HG03575 (cell line): ENCODE measurements around the gene MPPED1.

Experiments
- ATAC-seq: cut with Tn5 transposase; IDR thresholded peaks from one replicate; pipeline ENCODE4 v1.9.1; 2021; ENCODE audit not compliant: unreplicated experiment, insufficient number of reproducible peaks, low FRiP score; ENCODE audit errors: extremely low read depth

The MPPED1 gene

DNA sequence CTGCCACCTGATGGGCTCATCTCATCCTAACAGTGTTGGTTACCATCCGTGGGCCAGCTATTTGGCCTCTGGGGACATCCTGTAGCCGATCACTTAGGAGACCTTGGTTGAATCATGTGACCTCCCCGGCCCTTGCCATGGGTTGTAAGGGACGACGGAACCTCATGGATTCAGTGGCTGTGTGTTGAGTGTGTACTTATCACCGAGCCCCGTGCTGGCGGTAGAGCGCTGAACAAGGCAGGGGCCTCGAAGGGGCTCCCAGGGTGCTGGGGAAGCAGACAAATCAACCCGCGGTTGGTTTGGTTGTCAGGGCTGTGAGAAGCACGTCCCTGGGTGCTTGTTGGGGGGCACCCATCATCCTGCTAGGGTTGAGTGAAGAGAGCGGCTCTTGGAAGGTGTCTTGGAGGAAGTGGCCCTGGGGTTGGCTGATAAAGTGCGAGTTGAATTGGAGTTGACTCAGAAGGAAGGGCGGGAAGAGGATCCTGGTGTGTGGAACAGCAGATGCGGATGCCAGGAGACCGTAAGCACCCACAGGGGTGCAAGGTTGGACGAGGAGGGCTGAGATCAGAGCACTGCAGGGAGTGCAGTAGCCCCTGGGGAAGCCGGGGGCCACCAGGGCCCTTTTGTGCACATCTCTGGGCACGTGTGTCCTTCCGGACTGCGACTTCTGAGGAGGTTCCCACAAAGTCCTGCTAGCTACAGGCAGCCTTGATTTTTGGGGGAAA, 53.6 kb downstream of the MPPED1 start:
- ATAC-seq, result no peak

DNA sequence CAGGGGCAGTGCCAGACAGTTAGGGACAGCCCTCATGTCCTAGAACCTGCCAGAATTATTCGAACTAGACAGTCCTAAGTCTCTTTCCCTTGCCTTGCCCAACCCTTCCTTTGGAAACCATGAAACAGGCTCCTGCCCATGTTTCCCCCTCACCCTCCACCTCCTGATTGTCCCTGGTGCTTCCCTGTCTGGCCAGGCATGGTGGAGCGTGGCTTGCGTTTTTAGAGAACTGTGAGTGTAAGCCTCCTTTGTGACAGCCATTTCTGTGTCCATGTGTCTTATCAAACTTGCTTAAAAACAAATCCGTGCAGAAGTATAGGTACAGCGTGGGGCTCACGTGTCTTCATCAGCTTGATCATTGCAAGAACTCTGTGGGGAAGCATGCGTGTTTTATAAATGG, 54.9 kb downstream of the MPPED1 start:
- ATAC-seq, result no peak

DNA sequence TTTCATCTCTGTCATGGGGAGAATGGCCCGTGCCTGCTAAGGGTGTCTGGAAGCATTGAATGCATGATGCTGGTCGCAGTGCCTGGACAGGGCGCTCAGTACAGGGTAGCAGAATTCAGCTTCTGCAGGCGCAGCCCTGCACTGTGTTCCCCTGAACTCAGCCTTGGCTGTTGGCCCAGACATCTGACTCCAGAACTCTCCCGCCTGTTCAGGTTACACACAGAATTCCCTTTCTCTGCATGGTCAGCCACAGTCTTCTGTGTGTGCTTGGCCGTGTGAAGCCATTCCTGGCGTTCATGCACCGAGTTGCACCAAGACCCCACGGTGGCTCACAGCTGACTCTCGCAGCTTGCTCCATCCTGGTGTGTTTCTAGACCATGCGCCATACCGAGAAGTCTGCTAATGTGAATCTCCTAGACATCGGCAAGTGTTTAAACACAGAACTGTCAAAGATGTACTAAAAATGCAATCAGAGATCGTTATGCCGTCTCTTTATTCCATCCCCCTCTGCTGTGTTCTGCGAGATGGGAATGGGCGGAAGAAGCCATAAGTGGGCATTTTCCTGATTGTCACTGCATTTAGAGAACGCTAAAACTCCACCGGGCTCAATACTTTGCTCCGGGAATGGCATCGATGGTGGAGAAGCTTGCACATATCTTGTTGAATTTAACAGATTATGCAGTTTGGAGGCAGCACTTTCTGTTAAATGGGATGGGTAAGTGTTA, 55.6 kb downstream of the MPPED1 start:
- no peak for ATAC-seq

DNA sequence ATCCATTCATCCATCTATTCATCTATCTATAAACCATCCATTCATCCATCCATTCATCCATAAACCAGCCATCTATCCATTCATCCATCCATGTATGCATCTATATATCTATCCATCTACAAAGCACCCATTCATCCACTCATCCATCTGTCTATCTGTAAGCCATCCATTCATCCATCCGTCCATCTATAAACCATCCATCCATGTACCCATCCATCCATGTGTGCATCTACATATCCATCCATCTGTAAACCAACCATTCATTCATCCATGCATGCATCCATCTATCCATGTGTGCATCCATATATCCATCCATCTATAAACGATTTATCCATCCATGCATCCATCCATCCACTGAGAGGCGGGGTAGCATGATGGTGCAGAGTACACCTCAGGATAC, 58.4 kb downstream of the MPPED1 start:
- no peak for ATAC-seq

DNA sequence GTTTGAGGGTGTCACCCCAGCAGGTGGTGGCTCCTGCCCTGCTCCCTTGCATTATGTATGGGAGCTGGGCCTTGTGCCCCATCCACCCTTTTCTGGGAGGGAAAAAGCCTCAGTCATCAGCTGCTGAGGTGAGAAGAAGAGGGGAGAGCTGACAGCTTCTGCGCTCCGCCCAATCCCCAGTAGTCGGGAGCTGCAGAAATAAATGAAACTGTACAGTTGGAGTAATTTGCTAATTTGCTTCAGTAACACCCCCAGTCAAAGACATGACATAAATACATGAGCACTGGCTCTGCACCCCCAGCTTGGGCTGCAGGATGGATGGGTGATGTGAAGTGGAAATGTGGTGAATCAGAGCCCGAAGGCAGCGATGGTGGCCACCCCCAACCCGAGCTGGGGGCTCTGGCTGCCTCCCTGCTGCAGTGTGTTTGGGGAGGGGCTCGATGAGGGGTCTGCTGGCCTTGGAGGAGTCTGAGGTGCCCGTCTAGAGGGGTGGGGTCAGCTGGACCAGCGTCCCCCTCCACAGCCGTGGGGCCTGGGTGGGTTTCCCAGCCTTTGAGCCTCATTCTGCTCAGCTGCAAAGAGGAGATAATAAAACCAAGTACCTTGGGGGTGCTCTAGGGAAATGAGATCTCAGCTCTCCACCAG, 59.2 kb downstream of the MPPED1 start:
- ATAC-seq, result no peak

DNA sequence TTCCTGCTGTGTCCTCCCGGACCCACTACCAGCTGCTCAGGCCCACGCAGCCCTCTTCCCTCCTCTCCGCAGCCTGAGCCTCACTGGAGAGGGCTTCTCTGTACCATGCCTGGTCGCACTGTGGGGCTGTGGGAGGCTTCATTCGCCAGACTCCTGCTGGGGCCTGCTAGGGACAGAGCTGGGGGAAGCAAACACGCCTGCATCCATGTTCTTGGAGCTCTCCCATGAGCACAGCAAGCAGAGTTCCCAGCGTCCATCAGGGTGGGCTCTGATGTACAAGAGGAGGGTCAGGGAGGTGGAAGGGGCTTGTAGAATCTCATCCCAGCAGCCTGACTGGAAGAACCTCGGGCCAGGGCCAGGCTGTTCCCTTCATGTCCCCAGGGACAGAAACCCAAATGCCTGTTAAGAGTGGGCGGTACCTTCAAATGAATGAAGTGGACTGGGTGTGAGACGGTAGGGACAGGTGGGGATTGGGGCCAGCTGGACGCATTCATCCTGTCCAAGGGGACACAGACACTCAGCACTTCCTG, 59.9 kb downstream of the MPPED1 start:
- no peak for ATAC-seq

DNA sequence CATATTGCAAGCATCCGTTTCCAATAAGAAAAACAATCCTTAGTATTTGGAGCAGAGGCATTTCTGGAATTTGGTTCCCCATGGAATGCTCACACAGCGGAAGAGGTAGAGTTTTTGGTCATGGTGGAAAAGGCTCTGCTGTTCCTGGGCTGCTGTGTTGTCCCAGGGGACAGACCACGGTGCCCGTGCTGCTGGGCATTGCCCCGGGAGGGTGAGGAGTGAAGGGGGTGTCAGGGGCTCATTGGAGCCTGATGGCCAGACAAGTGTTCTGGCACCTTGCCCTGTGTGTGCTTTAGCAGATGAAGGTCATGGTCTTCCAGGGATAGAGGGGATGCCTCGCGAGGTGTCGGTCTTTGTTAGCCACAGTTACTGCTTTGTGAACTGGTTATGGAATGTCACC, 61.2 kb downstream of the MPPED1 start:
- ATAC-seq, result no peak

DNA sequence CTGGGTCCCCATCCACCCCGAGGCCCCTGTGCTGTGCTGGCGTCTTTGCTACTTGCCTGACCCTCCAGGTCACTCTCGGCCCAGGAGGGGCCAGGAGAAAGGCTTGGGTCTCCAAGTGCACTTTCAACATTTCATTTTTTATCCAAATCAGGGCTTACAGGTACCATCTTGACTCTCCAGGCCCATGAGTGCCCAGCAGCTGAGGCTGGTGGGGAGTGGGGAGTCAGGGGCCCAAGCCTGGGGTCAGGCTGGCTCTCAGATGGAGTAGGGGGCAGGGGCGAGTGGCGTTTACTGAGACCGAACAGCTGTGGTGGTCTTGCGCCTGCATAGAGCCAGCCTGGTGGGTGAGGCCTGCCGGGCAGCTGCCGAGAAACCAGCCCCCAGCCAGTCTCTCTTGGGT, 61.6 kb downstream of the MPPED1 start:
- ATAC-seq, result no peak

DNA sequence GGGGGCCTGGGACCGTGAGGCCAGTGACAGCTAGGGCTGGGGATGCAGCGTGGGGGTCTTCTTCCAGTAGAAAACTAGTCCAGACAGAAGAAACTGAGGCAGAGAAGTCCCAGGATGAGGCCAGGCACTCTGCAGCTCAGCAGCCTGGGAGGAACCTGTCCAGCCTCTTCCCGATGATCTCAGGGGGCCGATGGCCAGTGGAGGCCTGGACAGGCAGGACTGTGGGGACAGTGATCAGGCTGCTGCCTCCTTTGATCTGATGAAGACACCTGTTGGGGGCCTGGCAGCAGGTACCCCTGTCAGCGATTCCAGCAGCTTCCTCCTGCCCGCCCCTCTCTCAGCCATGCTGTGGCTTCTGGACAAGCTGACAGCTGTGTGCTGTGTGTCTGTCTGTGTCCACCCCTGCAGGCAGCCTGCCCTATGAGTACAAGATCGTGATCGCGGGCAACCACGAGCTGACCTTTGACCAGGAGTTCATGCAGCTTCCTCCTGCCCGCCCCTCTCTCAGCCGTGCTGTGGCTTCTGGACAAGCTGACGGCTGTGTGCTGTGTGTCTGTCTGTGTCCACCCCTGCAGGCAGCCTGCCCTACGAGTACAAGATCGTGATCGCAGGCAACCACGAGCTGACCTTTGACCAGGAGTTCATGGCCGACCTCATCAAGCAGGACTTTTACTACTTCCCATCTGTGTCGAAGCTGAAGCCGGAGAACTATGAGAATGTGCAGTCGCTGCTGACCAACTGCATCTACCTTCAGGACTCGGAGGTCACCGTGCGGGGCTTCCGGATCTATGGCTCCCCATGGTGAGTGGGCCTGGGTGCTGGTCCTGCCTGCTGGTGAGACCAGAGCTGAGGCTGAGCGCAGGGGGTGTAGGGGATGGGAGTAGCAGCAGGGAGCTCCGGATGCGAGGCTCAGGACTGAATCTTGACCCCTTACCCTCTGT, 62.6 kb downstream of the MPPED1 start:
- no peak for ATAC-seq

DNA sequence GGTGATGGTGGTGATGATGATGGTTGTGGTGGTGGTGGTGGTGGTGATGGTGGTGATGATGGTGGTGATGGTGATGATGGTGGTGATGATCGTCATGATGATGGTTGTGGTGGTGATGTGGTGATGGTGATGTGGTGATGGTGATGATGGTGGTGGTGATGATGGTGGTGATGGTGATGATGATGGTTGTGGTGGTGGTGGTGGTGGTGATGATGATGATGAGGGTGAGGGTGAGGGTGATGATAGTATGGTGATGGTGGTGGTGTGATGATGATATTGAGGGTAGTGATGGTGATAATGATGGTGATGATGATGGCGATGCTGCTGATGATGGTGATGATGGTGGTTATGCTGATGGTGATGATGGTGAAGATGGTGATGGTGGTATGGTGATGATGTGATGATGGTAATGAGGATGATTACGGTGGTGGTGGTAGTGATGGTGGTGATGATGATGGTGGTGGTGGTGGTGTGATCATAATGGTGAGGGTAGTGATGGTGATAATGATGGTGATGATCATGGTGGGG, 63.8 kb downstream of the MPPED1 start:
- ATAC-seq, result no peak

DNA sequence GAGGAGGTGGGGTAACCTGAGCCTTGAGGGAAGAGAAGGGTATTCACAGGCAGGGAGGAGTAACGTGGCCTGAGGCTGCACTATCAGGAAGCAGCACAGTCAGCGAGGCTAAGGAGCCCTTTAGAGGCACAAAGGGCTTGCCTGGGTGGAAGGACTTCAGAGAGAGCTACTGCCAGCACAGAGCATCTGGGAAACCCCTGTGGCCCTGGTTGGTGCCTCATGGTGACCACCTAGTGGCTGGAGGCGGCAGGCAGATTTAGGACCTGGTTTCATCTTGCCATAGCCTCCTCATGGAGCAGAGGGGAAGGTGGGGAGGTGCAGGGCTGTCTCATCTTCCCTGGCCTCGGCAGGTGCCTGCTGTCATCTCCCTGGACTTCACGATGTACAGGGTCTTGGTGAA, 64.5 kb downstream of the MPPED1 start:
- ATAC-seq, result no peak

DNA sequence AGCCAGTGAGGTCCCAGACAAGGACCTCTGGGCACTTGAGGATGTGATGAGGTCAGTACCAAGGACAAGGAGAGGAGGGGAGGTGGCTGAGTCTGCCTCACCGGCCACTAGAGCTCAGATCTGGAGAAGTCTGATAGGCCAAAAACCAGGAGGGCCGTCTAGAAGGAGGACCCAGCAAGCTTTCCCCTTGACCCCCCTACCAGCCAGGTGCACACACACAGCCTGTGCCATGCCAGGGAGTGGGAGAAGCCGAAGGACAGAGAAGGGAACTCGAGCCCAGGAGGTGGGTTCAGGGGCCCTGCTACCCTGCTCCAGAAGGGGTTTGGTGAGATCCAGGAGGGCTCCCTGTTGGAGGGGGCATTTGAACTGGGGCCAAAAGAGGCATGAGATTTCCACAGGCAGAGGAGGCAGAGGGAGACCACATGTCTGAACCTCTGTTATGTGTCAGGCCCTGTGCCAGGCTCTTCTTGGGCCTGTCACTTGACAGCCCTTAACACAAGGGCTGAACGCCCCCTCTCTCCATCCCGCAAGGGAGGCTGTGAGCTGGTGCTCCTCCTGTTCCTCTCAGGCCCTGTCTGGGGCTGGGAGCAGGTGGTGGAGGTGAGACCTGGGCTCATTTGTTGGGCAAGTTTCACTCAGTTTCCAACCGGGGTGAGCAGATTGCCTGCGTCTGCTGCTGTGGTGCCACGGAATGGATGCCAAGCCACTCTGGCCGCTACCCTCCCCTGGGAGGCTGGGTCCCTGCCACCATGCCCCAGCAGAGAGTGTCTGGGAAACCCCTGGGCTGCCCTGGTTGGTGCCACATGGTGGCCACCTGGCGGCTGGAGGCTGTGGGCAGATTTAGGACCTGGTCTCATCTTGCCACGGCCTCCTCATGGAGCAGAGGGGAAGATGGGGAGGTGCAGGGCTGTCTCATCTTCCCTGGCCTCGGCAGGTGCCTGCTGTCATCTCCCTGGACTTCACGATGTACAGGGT, 65.2 kb downstream of the MPPED1 start:
- ATAC-seq, result no peak

DNA sequence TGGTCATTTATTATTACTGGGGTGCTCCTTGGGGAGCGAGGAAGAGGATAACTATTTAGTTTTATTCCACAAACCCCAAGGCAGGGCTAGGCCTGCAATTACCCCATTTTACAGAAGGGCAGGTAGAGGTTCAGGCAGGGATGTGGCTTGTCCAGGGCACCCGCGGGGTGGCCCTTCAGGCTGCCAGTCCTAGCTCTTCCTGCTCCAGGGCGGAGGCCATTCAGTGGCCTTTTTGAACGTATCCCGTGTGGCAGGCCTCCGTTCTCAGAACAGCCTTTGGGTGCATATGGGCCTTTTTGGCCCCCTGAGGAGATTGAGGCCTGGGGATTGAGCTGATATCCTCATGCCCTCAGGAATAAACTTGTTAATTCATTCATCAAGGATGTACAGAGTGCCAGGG, 66.2 kb downstream of the MPPED1 start:
- ATAC-seq, result no peak

DNA sequence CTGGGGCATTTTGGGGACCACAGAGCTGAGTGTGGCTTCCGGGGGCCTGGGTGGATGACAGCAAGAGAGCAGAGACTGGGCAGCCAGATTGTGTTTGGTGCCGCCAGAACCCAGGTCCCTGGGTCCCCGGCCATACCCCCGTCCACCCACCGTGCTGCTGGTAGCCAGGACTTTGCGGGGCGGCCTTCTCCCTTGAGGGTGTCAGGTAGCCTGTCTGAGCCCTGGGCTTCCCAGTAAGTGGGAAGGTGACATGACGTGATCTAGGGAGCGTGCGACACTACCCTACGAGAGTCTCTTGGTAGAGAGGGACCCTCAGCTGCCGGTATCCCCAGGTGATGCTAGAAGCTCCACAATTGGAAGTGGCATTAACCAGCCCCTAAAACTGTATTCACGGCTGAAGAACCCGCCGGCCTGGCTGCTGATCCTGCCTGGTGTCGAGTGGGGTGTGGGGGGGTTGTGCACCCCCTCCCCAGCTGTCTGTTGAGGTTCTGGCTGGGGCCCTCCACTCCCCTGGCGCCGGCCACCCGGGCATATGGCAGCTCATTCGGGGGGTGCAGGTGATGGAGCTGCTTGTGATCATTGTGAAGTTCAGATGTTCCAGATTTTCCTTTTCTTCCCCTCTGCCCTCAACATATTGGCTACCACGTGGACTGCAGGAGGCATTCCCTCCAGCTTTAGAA, 66.9 kb downstream of the MPPED1 start:
- no peak for ATAC-seq

DNA sequence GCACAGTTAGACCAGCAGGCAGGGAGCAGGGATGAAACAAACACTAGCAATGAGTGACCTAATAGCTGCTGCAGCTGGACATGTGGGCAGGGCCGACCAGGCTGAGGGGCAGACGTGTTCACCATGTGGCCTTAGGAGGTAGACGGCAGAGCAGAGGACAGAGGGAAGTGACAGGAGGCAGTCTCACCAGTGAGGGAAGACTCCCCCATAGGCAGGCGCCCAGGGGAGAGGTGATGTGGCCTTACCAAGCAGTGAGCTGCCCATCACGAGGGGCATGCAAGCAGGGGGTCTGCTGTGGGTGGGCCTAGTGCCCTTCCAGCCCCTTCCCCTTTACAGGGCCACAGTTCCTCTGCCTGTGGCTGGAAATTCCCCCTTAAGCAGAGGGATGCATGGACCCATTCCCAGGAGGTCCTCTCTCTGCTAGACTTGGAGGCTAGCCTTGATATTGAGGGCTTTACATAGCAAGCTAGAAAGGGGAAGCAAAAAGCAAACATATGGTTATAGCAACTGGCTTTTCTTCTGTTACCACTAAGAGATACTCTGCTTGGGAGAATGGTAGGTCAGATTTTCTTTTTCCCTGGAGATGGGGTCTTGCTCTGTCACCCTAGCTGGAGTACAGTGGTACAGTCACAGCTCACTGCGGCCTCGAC, 67.6 kb downstream of the MPPED1 start:
- no peak for ATAC-seq

DNA sequence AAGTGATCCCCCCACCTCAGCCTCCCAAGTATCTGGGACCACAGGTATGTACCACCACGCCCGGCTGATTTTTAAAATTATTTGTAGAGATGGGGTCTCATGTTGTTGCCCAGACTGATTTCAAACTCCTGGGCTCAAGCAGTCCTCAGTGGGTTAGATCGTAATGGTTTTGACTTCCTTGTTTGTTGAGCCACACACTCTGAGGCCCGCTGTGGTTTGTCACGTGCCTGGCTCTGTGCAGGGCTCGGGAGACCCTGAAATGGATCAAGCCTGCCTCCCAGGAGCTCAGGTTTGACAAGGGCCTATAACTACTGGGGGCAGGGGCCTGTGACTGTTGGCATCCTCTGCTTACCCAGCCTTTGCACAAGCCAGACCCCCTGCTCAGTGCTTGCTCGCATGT, 68.1 kb downstream of the MPPED1 start:
- no peak for ATAC-seq
